NCI-H748 (cell line): ENCODE measurements around the gene SPRR2A.

Source experiments
- DNase-seq: peaks from one replicate; lab custom pipeline; 2025; ENCODE audit not compliant: unreplicated experiment; lab: John Stamatoyannopoulos, UW

The SPRR2A gene

DNA sequence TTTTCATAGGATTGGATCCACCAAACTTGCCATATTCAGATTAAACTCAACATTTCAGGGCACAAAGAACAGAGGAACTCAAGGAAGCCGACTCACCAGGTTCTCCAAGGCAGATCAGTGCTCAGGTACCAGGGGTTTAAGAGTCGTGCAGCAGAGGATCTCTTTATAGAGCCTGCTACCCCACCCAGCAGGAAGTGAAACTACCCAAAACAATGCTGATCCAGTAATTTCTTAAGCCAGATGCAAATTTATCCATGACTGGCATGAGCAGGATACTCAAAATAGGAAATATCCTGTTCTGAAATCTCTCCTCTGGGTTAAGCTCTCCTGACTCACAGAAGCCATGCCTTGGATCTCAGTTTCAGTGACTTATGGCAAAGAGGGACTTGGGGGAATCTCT, at the start of gene SPRR2A:
Gene SPRR2A (minus strand): TSS at position 138 of the 400 bp plus-strand sequence. CDS start 777 bp downstream, outside the sequence.
- DNase-seq = no peak

DNA sequence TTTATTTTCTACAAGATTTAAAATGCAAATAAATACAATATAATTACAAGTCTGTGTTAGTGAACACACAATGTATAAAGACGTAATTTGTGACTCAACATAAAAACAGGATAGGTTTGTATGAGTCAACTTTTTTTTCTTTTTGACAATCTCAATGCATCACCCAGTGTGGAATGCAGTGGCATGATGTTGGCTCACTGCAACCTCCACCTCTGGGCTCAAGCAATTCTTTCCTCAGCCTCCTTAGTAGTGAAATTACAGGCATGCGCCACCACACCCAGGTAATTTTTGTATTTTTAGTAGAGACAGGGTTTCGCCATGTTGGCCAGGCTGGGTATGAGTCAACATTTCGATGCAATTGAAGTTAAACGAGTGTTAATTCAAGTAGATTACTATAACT, 42.9 kb upstream of the SPRR2A start:
- no peak for DNase-seq

DNA sequence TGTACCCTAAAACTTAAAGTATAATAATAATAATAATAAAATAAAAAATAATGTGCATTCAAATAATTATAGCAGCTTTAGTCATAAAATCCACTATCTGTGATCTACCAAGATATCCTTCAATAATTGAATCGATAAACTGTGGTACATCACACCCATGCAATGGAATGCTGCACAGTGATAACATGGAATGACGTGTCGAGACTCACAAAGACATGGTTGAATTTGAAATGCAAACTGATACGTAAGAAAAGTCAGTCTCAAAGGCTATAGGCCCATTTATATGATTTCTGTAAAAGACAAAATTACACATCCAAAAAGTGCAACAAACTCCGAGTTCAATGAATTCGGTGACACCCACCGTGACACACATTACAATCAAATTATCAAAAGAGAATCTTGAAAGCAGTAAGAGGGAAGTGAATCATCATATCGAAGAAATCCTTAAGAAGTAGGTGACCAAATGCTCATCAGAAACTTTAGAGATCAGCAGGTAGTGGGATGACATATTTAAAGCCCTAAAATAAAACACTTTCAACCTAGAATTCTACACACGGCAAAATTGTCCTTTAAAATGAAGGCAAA, 42.2 kb upstream of the SPRR2A start:
- DNase-seq = no peak

DNA sequence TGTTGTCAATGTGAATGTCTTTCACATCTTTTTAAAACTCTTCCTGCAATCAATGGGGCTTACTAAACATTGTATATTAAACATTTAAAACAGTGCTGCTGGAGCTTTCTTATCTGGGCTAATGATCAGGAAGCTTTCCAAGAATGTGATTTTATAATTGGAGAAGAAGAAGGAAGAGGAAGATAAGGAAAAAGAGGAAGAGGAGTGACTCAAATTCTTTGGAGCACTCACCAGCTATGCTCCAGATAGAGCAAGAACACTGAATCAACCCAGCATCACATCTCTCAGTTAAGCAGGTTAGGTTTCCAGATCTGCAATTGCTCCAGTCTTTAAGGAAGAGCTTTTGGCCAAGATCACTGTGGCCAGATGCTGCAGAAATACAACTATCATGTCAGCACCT, 38.5 kb upstream of the SPRR2A start:
- no peak for DNase-seq

DNA sequence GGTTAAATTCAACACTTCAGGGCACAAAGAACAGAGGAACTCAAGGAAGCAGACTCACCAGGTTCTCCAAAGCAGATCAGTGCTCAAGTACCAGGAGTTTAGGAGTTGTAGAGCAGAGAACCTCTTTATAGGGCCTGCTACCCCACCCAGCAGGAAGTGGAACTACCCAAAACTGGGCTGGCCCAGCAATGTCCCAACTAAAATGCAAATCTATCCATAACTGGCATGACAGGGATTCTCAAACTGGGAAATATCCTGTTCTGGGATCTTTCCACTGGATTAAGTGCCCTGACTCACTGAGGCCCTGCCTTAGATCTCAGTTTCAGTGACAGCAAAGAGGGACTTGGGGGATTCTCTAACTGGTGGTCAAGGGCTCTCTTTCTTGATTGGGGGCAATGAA, 37.1 kb upstream of the SPRR2A start, which contains the start of gene SPRR2E:
Gene SPRR2E (minus strand): TSS at position 101 of the 400 bp plus-strand sequence. CDS start 775 bp downstream, outside the sequence.
- no peak for DNase-seq

GRCh38 chr1:153087652-153088051, 30.3 kb upstream of the SPRR2A start:
- no peak for DNase-seq

DNA sequence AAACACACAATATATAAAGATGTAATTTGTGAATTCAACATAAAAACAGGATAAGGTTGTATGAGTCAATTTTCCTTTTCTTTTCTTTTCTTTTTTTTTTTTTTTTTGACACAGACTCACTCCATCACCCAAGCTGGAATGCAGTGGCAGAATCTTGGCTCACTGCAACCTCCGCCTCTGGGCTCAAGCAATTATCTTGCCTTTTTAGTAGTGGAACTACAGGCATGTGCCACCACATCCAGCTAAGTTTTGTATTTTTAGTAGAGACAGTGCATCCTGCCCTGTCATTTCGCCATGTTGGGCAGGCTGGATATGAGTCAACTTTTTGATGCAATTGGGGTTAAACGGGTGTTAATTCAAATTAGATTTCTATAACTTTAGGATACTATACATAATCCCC, 24.4 kb upstream of the SPRR2A start:
- DNase-seq = no peak

DNA sequence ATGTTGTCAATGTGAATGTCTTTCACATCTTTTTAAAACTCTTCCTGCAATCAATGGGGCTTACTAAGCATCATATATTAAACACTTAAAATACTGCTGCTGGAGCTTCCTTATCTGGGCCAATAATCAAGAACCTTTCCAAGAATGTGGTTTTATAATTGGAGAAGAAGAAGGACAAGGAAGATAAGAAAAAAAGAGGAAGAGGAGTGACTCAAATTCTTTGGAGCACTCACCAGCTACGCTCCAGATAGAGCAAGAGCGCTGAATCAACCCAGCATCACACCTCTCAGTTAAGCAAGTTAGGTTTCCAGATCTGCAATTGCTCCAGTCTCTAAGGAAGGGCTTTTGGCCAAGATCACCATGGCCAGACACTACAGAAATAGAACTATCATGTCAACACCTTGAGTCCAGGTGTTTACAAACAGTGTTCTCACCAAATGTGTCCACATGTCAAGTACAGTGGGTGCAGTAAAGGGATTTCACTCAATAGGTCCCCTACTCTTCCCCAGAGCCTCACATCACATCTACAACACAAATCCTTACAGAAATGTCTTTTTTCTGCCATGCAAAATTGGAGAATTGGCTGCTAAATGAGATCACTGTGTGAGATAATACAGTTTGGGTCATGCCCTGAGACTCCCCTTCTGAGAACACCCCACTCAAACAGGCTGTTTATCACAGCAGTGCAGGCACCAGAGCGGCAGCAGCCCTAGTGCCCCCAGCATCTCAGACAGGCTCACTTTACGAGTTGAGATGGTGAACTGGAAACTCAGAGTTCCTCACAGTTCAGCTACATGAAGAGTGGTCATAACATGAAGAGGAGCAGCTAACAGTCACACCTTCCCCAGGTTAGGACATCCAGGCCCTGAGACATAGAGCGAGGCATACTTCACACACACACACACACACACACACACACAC, 15.8 kb upstream of the SPRR2A start:
- DNase-seq = no peak

DNA sequence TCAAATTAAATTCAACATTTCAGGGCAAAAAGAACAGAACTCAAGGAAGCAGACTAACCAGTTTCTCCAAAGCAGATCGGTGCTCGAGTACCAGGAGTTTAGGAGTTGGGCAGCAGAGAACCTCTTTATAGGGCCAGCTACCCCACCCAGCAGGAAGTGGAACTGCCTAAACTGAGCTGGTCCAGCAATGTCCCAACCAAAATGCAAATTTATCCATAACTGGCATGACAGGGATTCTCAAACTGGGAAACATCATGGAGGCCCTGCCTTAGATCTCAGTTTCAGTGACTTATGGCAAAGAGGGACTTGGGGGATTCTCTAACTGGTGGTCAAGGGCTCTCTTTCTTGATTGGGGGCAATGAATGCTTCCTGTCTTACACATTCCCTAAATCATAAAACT, 14.2 kb upstream of the SPRR2A start, which contains the start of gene SPRR2B:
Gene SPRR2B (minus strand): TSS at position 101 of the 400 bp plus-strand sequence. CDS start 772 bp downstream, outside the sequence.
- no peak for DNase-seq

DNA sequence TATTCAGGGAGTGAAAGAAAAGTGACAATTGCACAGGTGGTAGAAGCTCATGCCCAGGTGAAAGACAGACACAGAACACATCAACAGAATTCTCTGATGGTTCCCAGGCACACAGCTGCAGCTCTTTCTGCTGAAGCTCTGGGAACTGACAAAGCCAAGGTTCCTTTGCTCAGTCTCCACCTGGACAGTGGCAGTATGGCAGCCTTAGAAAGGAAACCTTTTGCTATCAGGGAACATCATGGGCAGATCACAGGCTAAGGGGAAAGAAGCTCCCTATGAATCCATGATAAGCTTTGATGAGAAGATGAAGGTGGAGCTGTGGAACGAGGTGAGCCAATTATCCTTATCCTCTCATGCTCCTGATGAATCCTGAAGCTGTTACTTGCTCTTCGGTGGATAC, 12.9 kb upstream of the SPRR2A start:
- no peak for DNase-seq

- no peak for DNase-seq
These were observed 1.8 kb upstream of the SPRR2A start for GRCh38 chr1:153058826-153059784.

GRCh38 chr1:153058154-153058553, 842 bp upstream of the SPRR2A start:
- no peak for DNase-seq

GRCh38 chr1:153056111-153056510, 1.2 kb downstream of the SPRR2A start:
- peak; percentile 14 for DNase-seq

DNA sequence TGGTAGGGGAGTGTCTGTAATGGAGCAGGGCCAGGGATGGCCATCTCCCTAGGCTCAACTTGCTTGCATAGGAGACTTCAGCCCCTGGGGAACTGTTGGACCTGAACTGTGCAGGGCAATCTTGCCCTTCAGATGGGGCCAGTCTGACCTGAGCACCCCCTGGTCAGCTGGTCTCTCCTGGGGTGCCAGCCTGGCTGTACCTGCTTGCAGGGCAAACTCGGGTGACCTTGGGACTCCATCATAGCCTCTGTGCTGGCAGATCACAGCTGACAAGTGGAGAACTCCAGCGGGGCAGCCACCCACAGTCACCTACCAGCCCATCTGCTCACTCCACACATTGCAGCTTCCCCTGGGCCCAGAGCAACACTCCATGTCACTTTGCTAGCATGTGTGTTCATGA, 8.1 kb downstream of the SPRR2A start:
- DNase-seq = no peak

GRCh38 chr1:153040950-153041631, 16.2 kb downstream of the SPRR2A start, which contains the start of gene SPRR2D:
Gene SPRR2D, minus strand, starts transcription at chr1:153041120. Its CDS starts 774 bp downstream, at chr1:153040346.
- no peak for DNase-seq

DNA sequence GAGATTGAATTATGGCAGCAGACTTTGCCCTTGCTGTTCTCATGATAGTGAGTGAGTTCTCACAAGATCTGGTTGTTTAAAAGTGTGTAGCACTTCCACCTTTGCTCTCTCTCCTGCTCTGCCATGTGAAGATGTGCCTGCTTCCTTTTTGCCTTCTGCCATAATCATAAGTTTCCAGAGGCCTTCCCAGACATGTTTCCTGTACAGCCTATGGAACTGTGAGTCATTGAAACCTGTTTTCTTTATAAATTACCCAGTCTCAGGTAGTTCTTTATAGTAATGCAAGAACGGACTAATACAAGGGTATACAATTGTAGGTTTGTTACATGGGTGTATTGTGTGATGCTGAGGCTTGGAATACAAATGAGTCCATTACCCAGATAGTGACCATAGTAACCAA, 22.1 kb downstream of the SPRR2A start:
- DNase-seq = no peak

DNA sequence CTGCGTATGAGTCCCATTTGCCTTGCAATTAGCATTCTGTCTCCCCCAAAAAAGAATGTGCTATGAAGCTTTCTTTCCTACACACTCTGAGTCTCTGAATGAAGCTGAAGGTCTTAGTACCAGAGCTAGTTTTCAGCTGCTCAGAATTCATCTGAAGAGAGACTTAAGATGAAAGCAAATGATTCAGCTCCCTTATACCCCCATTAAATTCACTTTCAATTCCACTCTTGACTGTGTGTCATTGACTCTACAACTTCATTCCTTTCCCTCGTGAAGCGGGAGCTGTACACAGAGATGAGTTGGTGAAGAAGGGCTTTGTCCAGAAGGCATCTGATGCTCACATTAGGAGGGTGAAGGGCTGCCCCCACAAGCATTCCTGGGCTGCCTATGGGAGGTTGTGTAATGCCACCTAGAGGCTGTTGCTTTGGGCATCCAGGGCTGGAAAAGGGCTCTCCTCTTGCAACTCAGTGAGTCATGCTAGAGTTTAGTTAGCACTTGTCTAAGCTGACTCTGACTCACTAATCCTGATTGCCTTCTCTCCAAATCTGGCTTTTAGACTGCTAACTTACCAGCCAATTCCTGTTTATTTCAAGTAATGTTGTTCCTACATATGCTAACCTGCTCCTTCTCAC, 24.5 kb downstream of the SPRR2A start:
- no peak for DNase-seq

DNA sequence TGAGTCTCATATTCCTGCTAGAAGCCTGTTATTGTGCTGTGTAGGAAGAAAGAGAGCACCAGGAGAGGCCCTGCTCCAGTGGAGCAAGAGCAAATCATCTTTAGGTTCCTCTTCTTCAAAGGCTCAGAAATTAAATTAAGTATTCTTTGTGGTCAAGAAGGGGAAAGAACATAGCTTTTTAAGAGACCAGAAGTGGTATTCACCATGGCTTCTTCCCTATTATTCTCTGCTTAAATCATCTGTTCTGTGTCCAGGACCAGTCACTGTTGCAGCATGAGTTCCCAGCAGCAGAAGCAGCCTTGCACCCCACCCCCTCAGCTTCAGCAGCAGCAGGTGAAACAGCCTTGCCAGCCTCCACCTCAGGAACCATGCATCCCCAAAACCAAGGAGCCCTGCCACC, 25.2 kb downstream of the SPRR2A start:
- no peak for DNase-seq

DNA sequence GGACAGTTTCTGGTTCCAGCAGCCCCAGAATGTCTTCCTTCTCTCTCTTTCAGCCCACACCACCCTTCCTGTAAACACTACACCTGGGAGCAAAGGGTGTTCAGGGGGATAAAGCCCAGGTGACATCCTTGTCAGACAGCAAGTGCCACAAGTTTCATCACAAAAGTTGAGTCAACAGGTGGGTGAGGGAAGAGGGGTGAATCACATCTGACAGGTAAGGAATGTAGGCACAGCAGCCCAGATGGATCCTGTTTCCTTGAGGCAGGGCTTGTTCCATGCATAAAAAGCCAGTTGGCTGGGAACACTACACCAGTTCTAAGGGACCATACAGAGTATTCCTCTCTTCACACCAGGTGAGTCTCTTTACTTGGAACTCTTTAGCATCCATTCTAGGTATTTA, 26.4 kb downstream of the SPRR2A start, which contains the start of gene SPRR1B:
Gene SPRR1B (plus strand): TSS at position 309 of the 400 bp plus-strand sequence. CDS start 1,143 bp downstream, outside the sequence.
- no peak for DNase-seq

DNA sequence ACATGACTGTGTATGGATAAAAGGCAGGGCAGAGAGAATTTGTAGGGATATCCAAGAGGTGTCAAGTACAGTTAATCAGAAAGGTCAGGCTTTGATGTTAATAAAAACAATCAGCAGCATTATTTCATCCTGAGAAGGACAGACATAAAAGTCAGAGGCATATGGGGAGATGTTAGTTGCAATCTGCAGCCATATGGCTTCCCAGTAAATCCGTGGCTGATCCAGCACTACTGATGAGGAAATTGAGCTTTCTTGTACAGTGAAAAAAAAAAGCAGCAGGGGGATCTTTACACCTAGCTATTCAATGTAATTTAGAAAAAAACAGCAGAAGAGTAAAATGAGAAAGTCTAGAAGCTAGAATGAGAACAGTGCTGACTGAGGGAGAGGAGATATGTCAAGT, 28.5 kb downstream of the SPRR2A start:
- no peak for DNase-seq
